WTC11 (cell line): ENCODE results near the gene DAZAP2.
"Not testable (repeated sequence)": the region's sequence is repeated elsewhere in the genome, so short reads cannot be mapped to it uniquely, and the experiment has no call there.

Source experiments
- AR ChIP-seq: fragments of 250-450 bp; sonication (Bioruptor Pico); IDR thresholded peaks from 2 replicates; pipeline ENCODE4 v1.9.0; 2021; ENCODE audit warnings: mild to moderate bottlenecking
- IRF2 ChIP-seq: sonication (generic); formaldehyde crosslinking; IDR thresholded peaks from 2 replicates; pipeline ENCODE4 v1.8.0; 2022; ENCODE audit warnings: low read depth, missing genetic modification reagents, borderline replicate concordance
- NFYB ChIP-seq: sonication (generic); formaldehyde crosslinking; conservative IDR thresholded peaks from 2 replicates; pipeline ENCODE4 v1.8.0; 2022; ENCODE audit warnings: low read depth, missing genetic modification reagents
- TEAD1 ChIP-seq: sonication (generic); formaldehyde crosslinking; IDR thresholded peaks from 2 replicates; pipeline ENCODE4 v1.8.0; 2022; ENCODE audit warnings: mild to moderate bottlenecking, missing genetic modification reagents
- TP53 ChIP-seq: sonication (generic); formaldehyde crosslinking; IDR thresholded peaks from 2 replicates; pipeline ENCODE4 v1.8.1; 2023; ENCODE audit warnings: mild to moderate bottlenecking, missing genetic modification reagents
- ZBTB43 ChIP-seq: sonication (generic); formaldehyde crosslinking; IDR thresholded peaks from 2 replicates; pipeline ENCODE4 v1.8.1; 2023; ENCODE audit warnings: mild to moderate bottlenecking, missing genetic modification reagents
- ZNF317 ChIP-seq: sonication (generic); formaldehyde crosslinking; IDR thresholded peaks from 2 replicates; pipeline ENCODE4 v1.8.1; 2023; ENCODE audit warnings: low read depth, mild to moderate bottlenecking, moderate library complexity, missing genetic modification reagents, borderline replicate concordance
- TF ChIP-seq, protein P1 (sequence below): fragments of 200-600 bp; IDR thresholded peaks from 2 replicates; pipeline ENCODE4 v1.8.0; 2022; ENCODE audit warnings: antibody characterized with exemption
- TF ChIP-seq, protein P2 (sequence below): sonication (generic); formaldehyde crosslinking; IDR thresholded peaks from 2 replicates; pipeline ENCODE4 v1.8.0; 2022; ENCODE audit warnings: missing genetic modification reagents
- TF ChIP-seq, protein P3 (sequence below): fragments of 250-450 bp; sonication (Bioruptor Pico); IDR thresholded peaks from 2 replicates; pipeline ENCODE4 v1.9.0; 2021; ENCODE audit warnings: mild to moderate bottlenecking

GRCh38 chr12:51227112-51227511 lies 11.5 kb upstream of the DAZAP2 start:
- TF ChIP-seq, protein P1, sequence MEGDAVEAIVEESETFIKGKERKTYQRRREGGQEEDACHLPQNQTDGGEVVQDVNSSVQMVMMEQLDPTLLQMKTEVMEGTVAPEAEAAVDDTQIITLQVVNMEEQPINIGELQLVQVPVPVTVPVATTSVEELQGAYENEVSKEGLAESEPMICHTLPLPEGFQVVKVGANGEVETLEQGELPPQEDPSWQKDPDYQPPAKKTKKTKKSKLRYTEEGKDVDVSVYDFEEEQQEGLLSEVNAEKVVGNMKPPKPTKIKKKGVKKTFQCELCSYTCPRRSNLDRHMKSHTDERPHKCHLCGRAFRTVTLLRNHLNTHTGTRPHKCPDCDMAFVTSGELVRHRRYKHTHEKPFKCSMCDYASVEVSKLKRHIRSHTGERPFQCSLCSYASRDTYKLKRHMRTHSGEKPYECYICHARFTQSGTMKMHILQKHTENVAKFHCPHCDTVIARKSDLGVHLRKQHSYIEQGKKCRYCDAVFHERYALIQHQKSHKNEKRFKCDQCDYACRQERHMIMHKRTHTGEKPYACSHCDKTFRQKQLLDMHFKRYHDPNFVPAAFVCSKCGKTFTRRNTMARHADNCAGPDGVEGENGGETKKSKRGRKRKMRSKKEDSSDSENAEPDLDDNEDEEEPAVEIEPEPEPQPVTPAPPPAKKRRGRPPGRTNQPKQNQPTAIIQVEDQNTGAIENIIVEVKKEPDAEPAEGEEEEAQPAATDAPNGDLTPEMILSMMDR, result not testable (repeated sequence)
- not testable (repeated sequence) for TF ChIP-seq NFYB; TP53; TEAD1 (CRISPR knock-in tag); ZBTB43 (CRISPR knock-in tag); ZNF317 (CRISPR knock-in tag); IRF2 (CRISPR knock-in tag); AR
- TF ChIP-seq, protein P2, sequence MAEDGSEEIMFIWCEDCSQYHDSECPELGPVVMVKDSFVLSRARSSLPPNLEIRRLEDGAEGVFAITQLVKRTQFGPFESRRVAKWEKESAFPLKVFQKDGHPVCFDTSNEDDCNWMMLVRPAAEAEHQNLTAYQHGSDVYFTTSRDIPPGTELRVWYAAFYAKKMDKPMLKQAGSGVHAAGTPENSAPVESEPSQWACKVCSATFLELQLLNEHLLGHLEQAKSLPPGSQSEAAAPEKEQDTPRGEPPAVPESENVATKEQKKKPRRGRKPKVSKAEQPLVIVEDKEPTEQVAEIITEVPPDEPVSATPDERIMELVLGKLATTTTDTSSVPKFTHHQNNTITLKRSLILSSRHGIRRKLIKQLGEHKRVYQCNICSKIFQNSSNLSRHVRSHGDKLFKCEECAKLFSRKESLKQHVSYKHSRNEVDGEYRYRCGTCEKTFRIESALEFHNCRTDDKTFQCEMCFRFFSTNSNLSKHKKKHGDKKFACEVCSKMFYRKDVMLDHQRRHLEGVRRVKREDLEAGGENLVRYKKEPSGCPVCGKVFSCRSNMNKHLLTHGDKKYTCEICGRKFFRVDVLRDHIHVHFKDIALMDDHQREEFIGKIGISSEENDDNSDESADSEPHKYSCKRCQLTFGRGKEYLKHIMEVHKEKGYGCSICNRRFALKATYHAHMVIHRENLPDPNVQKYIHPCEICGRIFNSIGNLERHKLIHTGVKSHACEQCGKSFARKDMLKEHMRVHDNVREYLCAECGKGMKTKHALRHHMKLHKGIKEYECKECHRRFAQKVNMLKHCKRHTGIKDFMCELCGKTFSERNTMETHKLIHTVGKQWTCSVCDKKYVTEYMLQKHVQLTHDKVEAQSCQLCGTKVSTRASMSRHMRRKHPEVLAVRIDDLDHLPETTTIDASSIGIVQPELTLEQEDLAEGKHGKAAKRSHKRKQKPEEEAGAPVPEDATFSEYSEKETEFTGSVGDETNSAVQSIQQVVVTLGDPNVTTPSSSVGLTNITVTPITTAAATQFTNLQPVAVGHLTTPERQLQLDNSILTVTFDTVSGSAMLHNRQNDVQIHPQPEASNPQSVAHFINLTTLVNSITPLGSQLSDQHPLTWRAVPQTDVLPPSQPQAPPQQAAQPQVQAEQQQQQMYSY (CRISPR knock-in tag), result not testable (repeated sequence)
- TF ChIP-seq, protein P3, sequence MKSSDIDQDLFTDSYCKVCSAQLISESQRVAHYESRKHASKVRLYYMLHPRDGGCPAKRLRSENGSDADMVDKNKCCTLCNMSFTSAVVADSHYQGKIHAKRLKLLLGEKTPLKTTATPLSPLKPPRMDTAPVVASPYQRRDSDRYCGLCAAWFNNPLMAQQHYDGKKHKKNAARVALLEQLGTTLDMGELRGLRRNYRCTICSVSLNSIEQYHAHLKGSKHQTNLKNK, result not testable (repeated sequence)
